ENCODE results near the gene MAP2K3. TPM values are rescaled to one million over a fixed set of nuclear protein-coding genes. Genes with fewer than 3 reads are reported as not detected.

The MAP2K3 gene
- polyA plus RNA-seq, 1 donor from 2014 or later, result 5.3 TPM

DNA sequence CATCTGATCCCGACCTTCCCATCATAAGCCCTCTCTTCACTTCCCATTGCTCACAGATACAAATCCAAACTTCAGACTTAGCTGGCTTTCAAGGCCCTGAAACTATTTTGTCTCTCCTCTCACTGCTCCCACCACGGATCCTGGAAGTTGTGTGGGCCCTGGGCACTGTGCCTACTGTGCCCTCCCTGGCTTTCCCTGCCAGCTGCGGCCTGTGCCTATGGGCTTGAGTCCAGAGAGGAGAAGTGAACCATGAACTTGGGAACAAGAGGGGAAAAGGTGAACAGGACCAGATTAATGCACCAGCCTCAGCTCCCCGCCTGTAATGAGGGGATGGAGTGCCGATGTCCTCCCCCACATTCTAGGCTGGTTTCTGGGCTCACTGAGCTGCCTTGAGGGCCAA, 72.8 kb downstream of the MAP2K3 start:
- Histone ChIP-seq H3K4me3 (ENCODE audit: low read length) (no peak overlapping the region), H3K9me3 (ENCODE audit: low read length) (no peaks in the 10 kb centered on the region), H3K9ac (ENCODE audit: low read length) (no peak overlapping the region), H3K9me2 (ENCODE audit: insufficient read depth, low read length) (no peaks in the 10 kb centered on the region), H4K20me1 (ENCODE audit: insufficient read depth) (no peaks in the 10 kb centered on the region), H2AFZ (ENCODE audit: low read depth, low read length) (no peak overlapping the region), H3K27ac (ENCODE audit: low read length) (no peak overlapping the region), H3K36me3 (ENCODE audit: insufficient read depth, low read length) (no peaks in the 10 kb centered on the region), H3K79me2 (replicated peaks; ENCODE audit: insufficient read depth, low read length) (no peaks in the 10 kb centered on the region), H3F3A (ENCODE audit: insufficient read depth, low read length, poor library complexity, severe bottlenecking) (no peaks in the 10 kb centered on the region), H3K4me2 (ENCODE audit: low read length) (no peak overlapping the region), H3K27me3 (ENCODE audit: insufficient read depth, low read depth, low read length) (no peaks in the 10 kb centered on the region)
- TF ChIP-seq CTCF (IDR thresholded peaks at IDR 0.05; ENCODE audit: poor library complexity, severe bottlenecking) (no peak), EZH2 (IDR thresholded peaks at IDR 0.05; ENCODE audit: borderline replicate concordance, insufficient read depth, low read length, poor library complexity, severe bottlenecking) (no peak), RAD21 (conservative IDR thresholded peaks at IDR 0.05) (no peak), EP300 (conservative IDR thresholded peaks at IDR 0.05; ENCODE audit: poor library complexity, severe bottlenecking) (no peak), POLR2AphosphoS5 (IDR thresholded peaks at IDR 0.05) (no peak), MXI1 (conservative IDR thresholded peaks at IDR 0.05; ENCODE audit: poor library complexity, severe bottlenecking) (no peak), TAF1 (IDR thresholded peaks at IDR 0.05; ENCODE audit: low read depth) (no peak), SMC3 (conservative IDR thresholded peaks at IDR 0.05; ENCODE audit: poor library complexity) (no peak)
- TF ChIP-seq, protein P1, sequence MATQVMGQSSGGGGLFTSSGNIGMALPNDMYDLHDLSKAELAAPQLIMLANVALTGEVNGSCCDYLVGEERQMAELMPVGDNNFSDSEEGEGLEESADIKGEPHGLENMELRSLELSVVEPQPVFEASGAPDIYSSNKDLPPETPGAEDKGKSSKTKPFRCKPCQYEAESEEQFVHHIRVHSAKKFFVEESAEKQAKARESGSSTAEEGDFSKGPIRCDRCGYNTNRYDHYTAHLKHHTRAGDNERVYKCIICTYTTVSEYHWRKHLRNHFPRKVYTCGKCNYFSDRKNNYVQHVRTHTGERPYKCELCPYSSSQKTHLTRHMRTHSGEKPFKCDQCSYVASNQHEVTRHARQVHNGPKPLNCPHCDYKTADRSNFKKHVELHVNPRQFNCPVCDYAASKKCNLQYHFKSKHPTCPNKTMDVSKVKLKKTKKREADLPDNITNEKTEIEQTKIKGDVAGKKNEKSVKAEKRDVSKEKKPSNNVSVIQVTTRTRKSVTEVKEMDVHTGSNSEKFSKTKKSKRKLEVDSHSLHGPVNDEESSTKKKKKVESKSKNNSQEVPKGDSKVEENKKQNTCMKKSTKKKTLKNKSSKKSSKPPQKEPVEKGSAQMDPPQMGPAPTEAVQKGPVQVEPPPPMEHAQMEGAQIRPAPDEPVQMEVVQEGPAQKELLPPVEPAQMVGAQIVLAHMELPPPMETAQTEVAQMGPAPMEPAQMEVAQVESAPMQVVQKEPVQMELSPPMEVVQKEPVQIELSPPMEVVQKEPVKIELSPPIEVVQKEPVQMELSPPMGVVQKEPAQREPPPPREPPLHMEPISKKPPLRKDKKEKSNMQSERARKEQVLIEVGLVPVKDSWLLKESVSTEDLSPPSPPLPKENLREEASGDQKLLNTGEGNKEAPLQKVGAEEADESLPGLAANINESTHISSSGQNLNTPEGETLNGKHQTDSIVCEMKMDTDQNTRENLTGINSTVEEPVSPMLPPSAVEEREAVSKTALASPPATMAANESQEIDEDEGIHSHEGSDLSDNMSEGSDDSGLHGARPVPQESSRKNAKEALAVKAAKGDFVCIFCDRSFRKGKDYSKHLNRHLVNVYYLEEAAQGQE (IDR thresholded peaks at IDR 0.05; ENCODE audit: borderline replicate concordance), result no peak

DNA sequence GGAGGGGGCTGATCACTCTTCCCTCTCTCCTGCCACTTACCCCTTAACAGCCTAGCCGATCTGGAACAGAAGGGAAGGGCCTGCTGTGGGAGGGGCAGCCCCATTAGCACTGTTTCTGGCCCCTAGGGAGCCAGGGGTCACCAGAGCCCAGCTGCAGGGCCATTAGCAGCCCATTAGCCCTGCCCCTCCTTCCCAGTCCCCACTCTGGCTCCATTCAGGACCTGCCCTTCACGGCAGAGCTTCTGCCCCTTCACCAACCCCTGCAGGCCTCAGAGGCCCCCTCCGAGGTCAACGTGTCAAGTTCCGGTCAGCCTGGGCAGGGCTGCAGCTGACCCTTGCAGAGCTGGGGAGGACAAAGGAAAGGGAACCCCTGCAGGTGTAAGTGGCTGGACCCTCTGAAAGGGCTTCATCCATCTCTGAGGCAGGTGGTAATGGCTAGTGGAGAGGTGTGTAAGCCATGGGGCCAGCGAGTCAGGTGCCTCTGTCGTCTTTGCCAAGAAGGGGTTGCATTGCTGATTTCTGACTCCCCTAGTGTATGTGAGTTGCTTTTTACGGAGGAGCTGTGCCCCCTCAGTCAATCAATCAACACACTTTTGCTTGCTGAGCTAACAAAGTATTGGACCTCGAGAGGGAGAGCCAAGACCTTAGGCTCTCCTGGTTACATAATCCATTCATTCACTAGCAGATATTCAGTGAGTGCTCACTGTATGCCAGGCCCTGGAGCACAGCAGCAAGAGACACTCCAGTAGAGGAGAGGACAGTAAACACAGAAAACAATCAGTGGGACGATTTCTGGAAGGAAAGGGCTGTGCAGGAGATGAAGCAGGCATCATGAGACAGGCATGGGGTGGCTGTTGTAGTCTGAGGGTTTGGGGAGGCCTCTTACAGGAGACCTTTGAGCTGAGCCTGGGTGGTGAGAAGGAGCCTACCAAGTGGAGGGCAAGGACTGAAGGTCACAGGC, 73.5 kb downstream of the MAP2K3 start:
- no peaks in the 10 kb centered on the region for H3K79me2 ChIP-seq (replicated peaks; ENCODE audit: insufficient read depth, low read length)
- no peaks in the 10 kb centered on the region for H3K9me2 ChIP-seq (ENCODE audit: insufficient read depth, low read length)
- H3K27me3 ChIP-seq (ENCODE audit: insufficient read depth, low read depth, low read length), result no peaks in the 10 kb centered on the region
- TF ChIP-seq EZH2 (IDR thresholded peaks at IDR 0.05; ENCODE audit: borderline replicate concordance, insufficient read depth, low read length, poor library complexity, severe bottlenecking) (no peak), EP300 (conservative IDR thresholded peaks at IDR 0.05; ENCODE audit: poor library complexity, severe bottlenecking) (no peak), SMC3 (conservative IDR thresholded peaks at IDR 0.05; ENCODE audit: poor library complexity) (no peak), CTCF (IDR thresholded peaks at IDR 0.05; ENCODE audit: poor library complexity, severe bottlenecking) (no peak), TAF1 (IDR thresholded peaks at IDR 0.05; ENCODE audit: low read depth) (no peak), MXI1 (conservative IDR thresholded peaks at IDR 0.05; ENCODE audit: poor library complexity, severe bottlenecking) (no peak), RAD21 (conservative IDR thresholded peaks at IDR 0.05) (no peak), POLR2AphosphoS5 (IDR thresholded peaks at IDR 0.05) (no peak)
- TF ChIP-seq, protein P1 (IDR thresholded peaks at IDR 0.05; ENCODE audit: borderline replicate concordance), result no peak
- no peaks in the 10 kb centered on the region for H3F3A ChIP-seq (ENCODE audit: insufficient read depth, low read length, poor library complexity, severe bottlenecking)
- no peak overlapping the region for H3K4me3 ChIP-seq (ENCODE audit: low read length)
- no peak overlapping the region for H3K4me2 ChIP-seq (ENCODE audit: low read length)
- no peaks in the 10 kb centered on the region for H3K9me3 ChIP-seq (ENCODE audit: low read length)
- no peak overlapping the region for H3K9ac ChIP-seq (ENCODE audit: low read length)
- H3K36me3 ChIP-seq (ENCODE audit: insufficient read depth, low read length), result no peaks in the 10 kb centered on the region
- H4K20me1 ChIP-seq (ENCODE audit: insufficient read depth), result no peaks in the 10 kb centered on the region
- no peak overlapping the region for H2AFZ ChIP-seq (ENCODE audit: low read depth, low read length)
- H3K27ac ChIP-seq (ENCODE audit: low read length), result no peak overlapping the region

Data from neural cell (in vitro differentiated cells).